ENCODE measurements around the gene AK3. TPM values are rescaled to one million over a fixed set of nuclear protein-coding genes. Genes with fewer than 3 reads are reported as not detected.

The AK3 gene
- total RNA-seq, 1 experiment from 2014 or later = 41.5 TPM

- Histone ChIP-seq H3K9ac (ENCODE audit: extremely low read depth, insufficient read length, low read length) (no peak overlapping the region), H4K20me1 (ENCODE audit: control insufficient read depth, insufficient read depth, insufficient read length) (no peaks in the 10 kb centered on the region), H2BK20ac (ENCODE audit: low read depth, low read length, poor library complexity, severe bottlenecking) (no peak overlapping the region), H3K27ac (ENCODE audit: insufficient read length, low read depth, low read length) (no peak overlapping the region), H3K4me1 (ENCODE audit: insufficient read depth, low read length) (no peaks in the 10 kb centered on the region), H3K4me2 (ENCODE audit: insufficient read depth, insufficient read length, low read length) (no peak overlapping the region), H4K5ac (ENCODE audit: insufficient read length, low read depth, low read length) (no peak overlapping the region), H4K91ac (ENCODE audit: insufficient read length, low read depth, low read length) (no peak overlapping the region), H3K18ac (ENCODE audit: insufficient read length, low read depth, low read length) (no peak overlapping the region), H2BK5ac (ENCODE audit: insufficient read length, low read length) (no peak overlapping the region), H2AFZ (ENCODE audit: low read length) (no peak overlapping the region), H4K8ac (replicated peaks; ENCODE audit: insufficient read length, low read depth, low read length) (no peak overlapping the region), H3K23ac (ENCODE audit: insufficient read length, low read depth, low read length) (no peak overlapping the region), H3K27me3 (ENCODE audit: insufficient read depth, low read length) (no peaks in the 10 kb centered on the region), H2BK15ac (ENCODE audit: low read depth, low read length) (no peak overlapping the region), H3K4ac (ENCODE audit: low read depth, low read length) (no peak overlapping the region), H3K9me3 (ENCODE audit: control insufficient read depth, low read depth, low read length) (no peaks in the 10 kb centered on the region), H3K23me2 (ENCODE audit: insufficient read length, low read depth, low read length, poor library complexity, severe bottlenecking) (no peaks in the 10 kb centered on the region), H2BK120ac (ENCODE audit: low read depth, low read length, poor library complexity, severe bottlenecking) (no peak overlapping the region), H3T11ph (ENCODE audit: low read length) (no peak overlapping the region), H3K79me2 (ENCODE audit: insufficient read depth, low read length) (peaks cover 6% of the 10 kb centered on the region; the same call in 1 of the 2 replicates), H3K14ac (ENCODE audit: insufficient read depth, low read length) (no peak overlapping the region), H2AK5ac (ENCODE audit: insufficient read length, low read length) (no peak overlapping the region), H3K56ac (ENCODE audit: insufficient read length, low read depth, low read length) (no peak overlapping the region), H3K79me1 (ENCODE audit: insufficient read depth, low read depth, low read length, poor library complexity, severe bottlenecking) (peaks cover 9% of the 10 kb centered on the region), H2BK12ac (ENCODE audit: insufficient read length, low read depth, low read length) (no peak overlapping the region)
- no peak overlapping the region for H3K4me3 Mint-ChIP-seq
- no CpG with 5 or more reads among the region's 1 CpG for WGBS (ENCODE audit: extremely low coverage, insufficient read length, low lambda C conversion rate)
- DNase-seq = no peak
- no peaks in the 10 kb centered on the region for H3K9me3 Mint-ChIP-seq
- peaks cover 0 to 8% (median 4%) of the 10 kb centered on the region in 3 experiments; a peak in 1 of 7 replicates for H3K36me3 Mint-ChIP-seq (ENCODE audit: insufficient read depth in 1 of 3, low read depth in 3 of 3)
- TF ChIP-seq CTCF (conservative IDR thresholded peaks at IDR 0.05) = no peak
- H3K27me3 Mint-ChIP-seq (ENCODE audit: low read depth) = no peaks in the 10 kb centered on the region
- no peaks in the 10 kb centered on the region for H3K4me1 Mint-ChIP-seq
- no peak overlapping the region for H3K27ac Mint-ChIP-seq
These were observed 13.4 kb downstream of the AK3 start for GRCh38 chr9:4727593-4727992.
